DMS153 (cell line): ENCODE data around the gene LCE2C.

Experiments
- DNase-seq: peaks from one replicate; lab custom pipeline; 2025; lab: John Stamatoyannopoulos, UW

LCE2C gene

DNA sequence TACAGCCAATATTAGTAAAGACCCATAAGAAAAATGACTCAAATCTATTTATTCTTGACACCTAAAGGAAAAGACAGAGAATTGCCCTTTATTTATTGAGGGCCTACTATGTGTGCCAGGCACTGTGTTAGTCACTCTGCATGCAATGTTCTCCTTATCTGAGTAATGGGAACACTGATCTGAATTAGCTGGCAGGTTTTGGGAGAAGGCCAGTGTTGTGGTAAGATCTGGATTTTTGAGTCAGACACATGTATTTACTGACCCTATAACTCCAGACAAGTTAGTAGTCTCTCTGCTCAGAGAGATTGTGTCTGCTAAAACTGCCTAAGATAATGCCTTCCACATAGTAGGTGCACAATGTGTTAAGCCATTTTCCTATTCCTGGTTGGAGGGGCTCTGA lies 50.2 kb downstream of the LCE2C start:
- no peak for DNase-seq
